ENCODE data around the gene PKD2.

DNA sequence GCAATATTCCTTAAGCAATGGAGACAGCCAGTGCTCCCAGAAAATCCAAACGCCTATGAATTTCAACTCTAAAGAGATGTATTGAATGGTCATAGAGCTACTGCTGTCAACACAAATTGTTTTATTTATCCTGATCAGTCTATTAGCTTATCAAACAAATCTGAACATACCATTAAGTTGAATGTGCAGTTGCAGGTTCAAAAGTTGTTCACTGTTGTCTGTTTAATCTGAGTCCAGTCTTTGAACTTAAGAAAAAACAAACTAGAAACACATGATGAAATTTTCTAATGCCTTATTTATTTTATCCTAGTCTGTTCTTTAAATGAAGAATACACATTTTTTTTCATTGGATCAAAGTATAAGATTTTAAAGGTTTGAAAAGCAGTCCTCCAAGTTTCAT, 73.2 kb downstream of the PKD2 start:
- TF ChIP-seq ZNF543 (CRISPR knock-in tag; IDR thresholded peaks at IDR 0.05) (no peak), ZNF138 (CRISPR knock-in tag; IDR thresholded peaks at IDR 0.05; ENCODE audit: low read depth) (no peak)

Measured in HepG2 (cell line).